ENCODE data around the gene TGFB1.

The TGFB1 gene

GRCh38 chr19:41341669-41342490 is 11.8 kb downstream of the TGFB1 start:
- DNase-seq (ENCODE audit: low read depth), result no peak

GRCh38 chr19:41339936-41340335 is 13.8 kb downstream of the TGFB1 start:
- DNase-seq (ENCODE audit: low read depth), result no peak

- no peak for DNase-seq (ENCODE audit: low read depth)
Measured at GRCh38 chr19:41335467-41335866, 18.3 kb downstream of the TGFB1 start.

GRCh38 chr19:41334793-41335192 is 18.9 kb downstream of the TGFB1 start:
- no peak for DNase-seq (ENCODE audit: low read depth)

GRCh38 chr19:41332468-41332867 is 21.3 kb downstream of the TGFB1 start:
- DNase-seq (ENCODE audit: low read depth), result no peak

GRCh38 chr19:41332000-41332399 is 21.7 kb downstream of the TGFB1 start:
- DNase-seq (ENCODE audit: low read depth), result no peak

GRCh38 chr19:41330946-41331678 is 22.6 kb downstream of the TGFB1 start:
- no peak for DNase-seq (ENCODE audit: low read depth)

- no peak for DNase-seq (ENCODE audit: low read depth)
Measured at GRCh38 chr19:41330481-41330880, 23.2 kb downstream of the TGFB1 start.

- DNase-seq (ENCODE audit: low read depth), result no peak
Measured at GRCh38 chr19:41328842-41329225, 24.9 kb downstream of the TGFB1 start.

- peak; percentile 57 for DNase-seq (ENCODE audit: low read depth)
Measured at GRCh38 chr19:41328157-41328841, 25.4 kb downstream of the TGFB1 start.

GRCh38 chr19:41327576-41328156 is 26.1 kb downstream of the TGFB1 start:
- peak; percentile 86 for DNase-seq (ENCODE audit: low read depth)

GRCh38 chr19:41327076-41327575 is 26.6 kb downstream of the TGFB1 start:
- no peak for DNase-seq (ENCODE audit: low read depth)

- no peak for DNase-seq (ENCODE audit: low read depth)
Measured at GRCh38 chr19:41325947-41326706, 27.6 kb downstream of the TGFB1 start.

GRCh38 chr19:41325640-41325946 is 28.1 kb downstream of the TGFB1 start:
- no peak for DNase-seq (ENCODE audit: low read depth)

- DNase-seq (ENCODE audit: low read depth), result no peak
Measured at GRCh38 chr19:41324921-41325639, 28.6 kb downstream of the TGFB1 start.

GRCh38 chr19:41324231-41324702 is 29.5 kb downstream of the TGFB1 start:
- no peak for DNase-seq (ENCODE audit: low read depth)

GRCh38 chr19:41323430-41324125 is 30.1 kb downstream of the TGFB1 start:
- no peak for DNase-seq (ENCODE audit: low read depth)

- no peak for DNase-seq (ENCODE audit: low read depth)
Measured at GRCh38 chr19:41323023-41323422, 30.7 kb downstream of the TGFB1 start.

GRCh38 chr19:41322451-41322850 is 31.3 kb downstream of the TGFB1 start:
- no peak for DNase-seq (ENCODE audit: low read depth)

- DNase-seq (ENCODE audit: low read depth), result no peak
Measured at GRCh38 chr19:41321600-41322270, 32.0 kb downstream of the TGFB1 start.

Data from activated T-cell treated with anti-CD3 and anti-CD28 coated beads for 48 hours (primary cell).